ENCODE measurements around the gene KSR2.

The KSR2 gene

GRCh38 chr12:117854339-117855012 is 114.3 kb downstream of the KSR2 start:
- H3K36me3 ChIP-seq (replicated peaks) = no peaks in the 10 kb centered on the region
- no peak overlapping the region for H3K4me3 ChIP-seq (ENCODE audit: low read depth, low read length)
- in situ Hi-C loops (cut with HindIII; ENCODE audit: low pct_ligation_motif_present, low sequenced_read_pairs) = no loop called here
- peak; percentile 55 for DNase-seq
- H3K27me3 ChIP-seq (replicated peaks) = no peaks in the 10 kb centered on the region
- TF ChIP-seq, protein P1, sequence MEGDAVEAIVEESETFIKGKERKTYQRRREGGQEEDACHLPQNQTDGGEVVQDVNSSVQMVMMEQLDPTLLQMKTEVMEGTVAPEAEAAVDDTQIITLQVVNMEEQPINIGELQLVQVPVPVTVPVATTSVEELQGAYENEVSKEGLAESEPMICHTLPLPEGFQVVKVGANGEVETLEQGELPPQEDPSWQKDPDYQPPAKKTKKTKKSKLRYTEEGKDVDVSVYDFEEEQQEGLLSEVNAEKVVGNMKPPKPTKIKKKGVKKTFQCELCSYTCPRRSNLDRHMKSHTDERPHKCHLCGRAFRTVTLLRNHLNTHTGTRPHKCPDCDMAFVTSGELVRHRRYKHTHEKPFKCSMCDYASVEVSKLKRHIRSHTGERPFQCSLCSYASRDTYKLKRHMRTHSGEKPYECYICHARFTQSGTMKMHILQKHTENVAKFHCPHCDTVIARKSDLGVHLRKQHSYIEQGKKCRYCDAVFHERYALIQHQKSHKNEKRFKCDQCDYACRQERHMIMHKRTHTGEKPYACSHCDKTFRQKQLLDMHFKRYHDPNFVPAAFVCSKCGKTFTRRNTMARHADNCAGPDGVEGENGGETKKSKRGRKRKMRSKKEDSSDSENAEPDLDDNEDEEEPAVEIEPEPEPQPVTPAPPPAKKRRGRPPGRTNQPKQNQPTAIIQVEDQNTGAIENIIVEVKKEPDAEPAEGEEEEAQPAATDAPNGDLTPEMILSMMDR (IDR thresholded peaks at IDR 0.05; ENCODE audit: low read depth, low read length, missing control alignments) = peak; percentile 86
- H3K27ac ChIP-seq = no peak overlapping the region

GRCh38 chr12:117853600-117853999 is 115.2 kb downstream of the KSR2 start:
- no peaks in the 10 kb centered on the region for H3K36me3 ChIP-seq (replicated peaks)
- in situ Hi-C loops (cut with HindIII; ENCODE audit: low pct_ligation_motif_present, low sequenced_read_pairs) = no loop called here
- no peak overlapping the region for H3K4me3 ChIP-seq (ENCODE audit: low read depth, low read length)
- no peak for DNase-seq
- no peaks in the 10 kb centered on the region for H3K27me3 ChIP-seq (replicated peaks)
- TF ChIP-seq, protein P1 (IDR thresholded peaks at IDR 0.05; ENCODE audit: low read depth, low read length, missing control alignments) = no peak
- H3K27ac ChIP-seq = no peak overlapping the region

DNA sequence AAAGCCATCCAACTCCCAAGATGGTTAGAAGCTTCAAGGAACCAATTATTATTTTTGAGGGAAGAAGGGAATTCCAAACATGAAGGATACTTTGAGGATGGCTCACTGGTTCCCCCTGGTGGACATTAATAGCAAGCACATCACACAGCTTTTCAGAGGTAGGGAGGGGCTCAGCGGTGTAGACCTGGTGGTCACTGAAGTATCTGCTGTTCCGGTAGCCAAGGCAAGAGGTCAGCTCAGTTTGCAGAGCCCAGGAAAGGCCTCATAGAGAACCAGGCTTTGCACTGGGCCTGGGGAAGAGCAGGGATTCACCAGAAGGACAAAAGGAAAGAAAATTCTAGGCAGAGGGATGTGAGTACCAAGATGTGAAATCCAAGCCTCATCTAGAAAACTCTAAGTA is 118.7 kb downstream of the KSR2 start:
- Histone ChIP-seq H3K27me3 (replicated peaks) (no peaks in the 10 kb centered on the region), H3K27ac (no peak overlapping the region), H3K4me3 (ENCODE audit: low read depth, low read length) (no peak overlapping the region), H3K36me3 (replicated peaks) (no peaks in the 10 kb centered on the region)
- peak; percentile 37 for DNase-seq
- in situ Hi-C loops (cut with HindIII; ENCODE audit: low pct_ligation_motif_present, low sequenced_read_pairs) = no loop called here
- TF ChIP-seq, protein P1 (IDR thresholded peaks at IDR 0.05; ENCODE audit: low read depth, low read length, missing control alignments) = peak; percentile 90

DNA sequence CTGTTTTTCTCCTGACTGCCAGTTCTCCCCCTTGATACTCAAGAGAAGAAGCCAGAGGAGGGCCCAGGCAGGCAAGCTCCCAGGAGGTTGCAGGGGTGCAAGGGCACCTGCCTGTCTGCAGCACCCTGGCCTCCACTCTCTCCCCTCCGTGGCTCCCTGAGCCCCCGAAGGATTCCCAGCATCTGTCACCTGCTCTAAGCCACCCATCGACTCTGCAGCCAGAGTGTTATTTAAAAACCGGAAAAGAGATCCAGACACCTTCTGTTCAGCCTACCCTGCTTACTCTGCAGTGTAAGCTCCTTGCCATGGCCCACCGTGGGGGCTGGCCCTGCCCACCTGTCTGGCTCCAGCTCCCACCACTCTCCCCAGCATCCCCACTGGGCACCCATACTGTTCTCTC is 121.4 kb downstream of the KSR2 start:
- Histone ChIP-seq H3K4me3 (ENCODE audit: low read depth, low read length) (no peak overlapping the region), H3K36me3 (replicated peaks) (no peaks in the 10 kb centered on the region), H3K27ac (no peak overlapping the region), H3K27me3 (replicated peaks) (no peaks in the 10 kb centered on the region)
- TF ChIP-seq, protein P1 (IDR thresholded peaks at IDR 0.05; ENCODE audit: low read depth, low read length, missing control alignments) = no peak
- in situ Hi-C loops (cut with HindIII; ENCODE audit: low pct_ligation_motif_present, low sequenced_read_pairs) = loop anchor here (25.0 kb wide), 2 partner anchors 485 to 610 kb away; partner anchors contain the start of gene NOS1
- no peak for DNase-seq

- Histone ChIP-seq H3K4me3 (ENCODE audit: low read depth, low read length) (no peak overlapping the region), H3K27me3 (replicated peaks) (no peaks in the 10 kb centered on the region), H3K36me3 (replicated peaks) (no peaks in the 10 kb centered on the region), H3K27ac (no peak overlapping the region)
- in situ Hi-C loops (cut with HindIII; ENCODE audit: low pct_ligation_motif_present, low sequenced_read_pairs) = loop anchor here (25.0 kb wide), 2 partner anchors 483 to 608 kb away; partner anchors contain the start of gene NOS1
- TF ChIP-seq, protein P1 (IDR thresholded peaks at IDR 0.05; ENCODE audit: low read depth, low read length, missing control alignments) = no peak
- DNase-seq = no peak
Observed at GRCh38 chr12:117845271-117845904, 123.4 kb downstream of the KSR2 start.

All from brain microvascular endothelial cell (primary cell).